HG02642 (cell line): ENCODE measurements around the gene RMRP.

Experiments
- ATAC-seq: cut with Tn5 transposase; IDR thresholded peaks from one replicate; pipeline ENCODE4 v1.9.1; 2021; ENCODE audit warnings: mild to moderate bottlenecking; ENCODE audit not compliant: unreplicated experiment, poor library complexity

RMRP gene

DNA sequence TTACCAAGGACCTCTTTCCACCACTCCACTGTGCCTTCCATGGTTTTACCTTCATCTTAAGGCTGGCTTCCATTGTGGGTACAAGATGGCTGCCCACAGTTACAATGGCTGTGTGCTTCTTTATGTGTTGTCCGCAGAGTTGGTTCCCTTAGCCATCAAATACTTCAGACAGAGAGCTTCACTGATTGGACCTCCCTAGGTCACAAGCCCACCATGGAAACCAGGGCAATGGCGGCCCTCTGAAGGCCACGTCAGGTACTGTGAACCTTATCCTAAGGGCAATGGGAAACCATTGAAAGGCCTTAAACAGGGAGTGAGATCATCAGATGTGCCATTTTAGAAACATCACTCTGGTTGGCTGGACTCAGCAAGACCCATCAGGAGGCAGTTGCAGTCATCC lies 10.1 kb upstream of the RMRP start:
- ATAC-seq = no peak

DNA sequence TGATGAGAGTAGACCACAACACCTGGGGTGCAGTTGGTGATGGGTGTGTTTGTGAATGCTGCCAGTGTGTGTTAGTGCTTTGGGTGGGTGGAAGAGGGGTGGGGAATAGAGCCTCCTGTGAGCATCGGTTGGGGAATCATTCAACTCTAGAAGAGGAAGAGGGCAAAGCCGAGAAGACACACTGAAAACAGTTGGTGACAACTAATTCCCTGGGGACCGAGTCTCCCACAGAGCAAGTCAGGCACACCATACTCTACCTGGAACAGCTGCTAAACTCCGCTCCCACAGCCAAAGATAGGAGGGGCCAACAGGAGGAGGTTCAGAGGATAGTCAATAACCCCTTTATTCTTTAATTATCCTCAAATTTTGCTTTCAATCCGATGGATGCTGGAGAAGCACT lies 8.7 kb upstream of the RMRP start:
- no peak for ATAC-seq

DNA sequence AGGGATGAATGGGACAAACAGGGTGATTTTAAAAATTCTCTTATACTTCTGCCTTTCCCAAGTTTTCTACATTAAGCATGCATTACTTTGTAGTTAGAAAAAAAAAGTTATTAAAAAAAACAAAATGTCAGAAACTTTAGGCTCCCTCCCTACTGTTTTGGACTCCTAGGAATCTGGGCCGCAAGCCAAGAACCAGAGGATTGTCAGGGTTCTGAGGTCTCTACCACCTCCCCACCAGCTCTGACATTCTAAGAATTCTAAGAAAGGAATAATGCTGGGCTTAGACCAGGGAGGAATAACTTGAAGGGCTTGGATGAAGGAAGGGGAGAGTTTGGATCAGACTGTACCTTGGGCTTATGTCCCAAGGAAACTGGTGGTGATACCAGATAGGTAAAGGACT lies 8.2 kb upstream of the RMRP start:
- no peak for ATAC-seq

DNA sequence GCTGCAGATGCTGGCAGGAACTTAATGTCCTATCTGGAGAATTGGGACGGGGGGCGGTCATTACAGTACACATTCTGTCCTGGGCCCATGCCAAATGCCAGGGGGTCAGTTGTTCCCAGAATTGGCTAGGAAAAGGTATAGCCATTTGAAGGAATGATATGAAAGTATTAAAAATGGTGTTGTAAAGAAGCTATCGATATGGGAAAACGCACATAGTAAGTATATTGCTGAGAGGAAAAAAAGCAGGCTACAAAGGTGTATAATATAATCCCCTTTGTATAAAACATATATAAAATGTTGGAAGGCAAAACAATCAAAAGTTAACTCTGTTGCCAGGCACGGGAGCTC lies 7.6 kb upstream of the RMRP start:
- no peak for ATAC-seq

DNA sequence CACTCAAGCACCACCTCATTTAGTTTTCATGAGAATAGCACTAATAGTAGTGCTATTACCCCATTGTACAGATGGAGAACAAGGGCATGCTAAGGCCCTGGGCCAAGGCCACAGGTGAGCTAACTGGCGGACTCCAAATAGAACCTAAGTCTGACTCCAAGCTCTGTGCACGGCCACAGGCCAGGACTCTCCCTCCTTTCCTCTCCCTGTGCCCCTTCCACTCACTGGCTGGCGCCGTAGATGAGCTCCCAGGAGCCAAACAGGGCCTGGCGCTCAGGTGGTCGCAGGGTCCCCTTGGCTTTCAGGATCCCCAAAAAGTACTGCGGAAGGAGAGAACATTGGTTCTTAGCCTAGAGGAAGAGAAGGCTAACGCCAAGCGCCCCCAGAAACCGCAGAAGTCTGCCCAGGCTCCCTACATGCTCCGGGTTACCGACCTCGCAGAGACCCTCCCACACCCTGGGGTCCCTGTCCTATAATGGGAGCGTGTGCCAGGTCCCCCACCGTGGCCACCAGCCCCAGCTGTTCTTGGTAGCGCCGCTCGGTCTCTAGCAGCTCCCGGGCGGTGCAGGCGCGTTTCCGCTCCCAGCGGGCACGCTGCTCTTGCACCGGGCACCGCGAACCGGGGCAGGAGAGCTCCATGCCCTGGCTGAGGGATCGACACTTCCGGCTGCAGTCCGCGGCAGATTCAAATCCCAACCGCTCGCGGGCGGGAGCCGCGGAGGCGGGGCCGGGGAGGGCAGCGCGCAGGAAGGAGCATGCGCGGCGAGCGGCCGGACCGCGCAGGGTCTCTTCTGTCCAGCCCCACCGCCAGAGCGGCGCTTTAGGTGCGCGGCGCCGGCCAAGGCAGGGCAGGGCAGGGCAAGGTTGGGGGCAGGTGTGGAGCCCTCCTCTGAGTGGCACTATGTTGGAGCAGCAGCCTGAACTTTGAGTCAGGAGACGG lies 7.0 kb upstream of the RMRP start, which contains the start of gene ARHGEF39:
Gene ARHGEF39 (minus strand): TSS at position 665 of the 940 bp plus-strand sequence. CDS start 26 bp downstream, at position 639.
- peak; percentile 81 for ATAC-seq

DNA sequence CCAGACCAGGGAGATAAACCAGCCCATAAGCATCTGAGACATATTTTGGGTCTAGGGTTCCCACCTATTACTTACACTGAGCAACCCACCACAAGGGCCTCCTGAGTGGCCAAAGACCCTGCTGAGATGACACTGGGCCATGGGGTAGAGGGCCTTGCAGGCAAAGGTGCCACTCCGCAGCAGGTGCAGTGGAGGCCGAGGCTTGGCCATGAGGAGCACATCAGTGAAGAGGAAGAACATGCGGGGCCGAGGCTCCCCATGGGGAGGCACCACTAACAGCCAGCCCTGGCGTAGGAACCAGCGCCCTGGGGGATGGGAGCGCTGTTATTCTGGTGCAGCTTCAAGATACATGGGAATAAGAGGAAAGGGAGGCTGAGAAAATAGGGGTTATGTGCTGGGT lies 4.6 kb upstream of the RMRP start:
- no peak for ATAC-seq

DNA sequence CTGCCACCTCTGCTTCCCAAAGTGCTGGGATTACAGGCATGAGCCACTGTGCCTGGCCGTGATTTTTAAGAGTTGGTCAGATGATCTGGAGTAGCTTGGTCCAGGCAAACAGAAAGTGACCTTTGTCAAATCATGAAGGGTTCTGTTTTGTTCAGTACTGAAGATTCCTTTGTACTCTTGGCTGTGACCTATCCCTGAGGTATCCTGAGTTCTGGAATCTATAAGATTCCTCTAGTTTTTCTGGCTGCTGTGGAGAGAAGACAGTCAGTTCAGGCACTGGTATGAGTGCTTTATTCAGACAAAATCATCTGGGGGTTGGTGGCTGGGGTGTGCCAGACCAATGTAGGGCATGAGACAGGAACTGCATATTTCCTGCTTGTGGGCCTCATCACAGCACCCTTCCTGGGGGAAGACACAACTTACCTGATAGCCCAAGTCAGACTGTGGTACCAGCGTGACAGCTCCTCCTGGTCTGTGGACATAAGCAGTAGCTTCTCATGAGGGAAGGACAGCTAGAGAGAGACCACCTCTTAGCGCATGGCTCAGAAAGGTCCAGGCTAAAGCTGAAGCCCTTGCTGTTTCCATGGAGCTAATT lies 4.0 kb upstream of the RMRP start:
- ATAC-seq = no peak

DNA sequence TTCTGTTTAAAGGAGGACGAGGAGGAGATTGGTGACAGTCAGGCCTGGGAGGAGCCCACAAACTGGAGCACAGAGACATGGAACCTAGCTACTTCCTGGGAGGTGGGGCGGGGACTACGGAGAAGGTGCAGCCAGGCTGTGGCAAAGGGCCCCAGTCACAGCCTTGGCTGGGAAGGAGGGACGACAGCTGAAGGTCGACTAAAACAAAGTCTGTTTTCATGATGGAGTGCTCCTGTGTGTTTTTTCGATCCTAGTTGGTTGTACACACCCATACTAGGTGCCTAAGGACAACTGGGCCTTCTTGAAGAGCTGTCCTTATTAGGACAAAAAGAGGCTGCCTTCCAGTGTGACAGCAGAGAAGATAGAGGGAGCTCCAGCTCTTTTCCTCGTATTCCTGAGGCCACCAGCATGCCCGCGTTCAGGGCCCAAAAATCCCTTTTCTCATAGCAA lies 3.2 kb upstream of the RMRP start:
- ATAC-seq = no peak

DNA sequence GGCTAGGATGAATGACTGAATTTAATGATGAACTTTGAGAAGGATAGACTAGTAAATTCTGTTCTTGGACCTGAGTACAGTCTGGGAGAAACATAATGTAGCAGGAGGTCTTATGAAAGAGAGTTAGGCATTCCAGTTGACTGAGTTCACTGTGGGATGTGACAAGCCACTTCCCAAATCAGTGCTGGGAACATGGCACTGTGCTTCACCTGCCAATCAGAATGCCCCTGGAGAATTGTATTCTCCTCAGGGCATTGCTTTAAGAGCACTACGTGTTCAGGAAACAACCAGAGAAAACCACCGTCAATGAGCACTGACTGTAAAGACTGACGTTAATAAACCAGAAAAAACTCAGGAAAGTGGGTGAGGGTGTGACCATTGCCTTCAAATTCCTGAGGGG lies 1.5 kb upstream of the RMRP start:
- ATAC-seq = no peak

DNA sequence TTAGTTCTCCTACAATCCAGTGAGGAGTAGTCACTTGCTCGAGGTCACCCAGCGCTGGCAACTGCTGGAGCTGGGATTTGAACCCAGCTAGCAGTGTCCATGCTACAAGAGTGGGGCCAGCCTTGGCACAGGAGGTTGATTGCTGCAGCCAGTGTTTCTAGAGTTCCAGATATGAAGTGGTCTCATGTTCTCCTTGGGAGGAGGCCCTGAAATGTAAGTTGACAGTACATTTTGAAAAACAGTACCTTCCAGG lies 1.1 kb upstream of the RMRP start:
- ATAC-seq = no peak

DNA sequence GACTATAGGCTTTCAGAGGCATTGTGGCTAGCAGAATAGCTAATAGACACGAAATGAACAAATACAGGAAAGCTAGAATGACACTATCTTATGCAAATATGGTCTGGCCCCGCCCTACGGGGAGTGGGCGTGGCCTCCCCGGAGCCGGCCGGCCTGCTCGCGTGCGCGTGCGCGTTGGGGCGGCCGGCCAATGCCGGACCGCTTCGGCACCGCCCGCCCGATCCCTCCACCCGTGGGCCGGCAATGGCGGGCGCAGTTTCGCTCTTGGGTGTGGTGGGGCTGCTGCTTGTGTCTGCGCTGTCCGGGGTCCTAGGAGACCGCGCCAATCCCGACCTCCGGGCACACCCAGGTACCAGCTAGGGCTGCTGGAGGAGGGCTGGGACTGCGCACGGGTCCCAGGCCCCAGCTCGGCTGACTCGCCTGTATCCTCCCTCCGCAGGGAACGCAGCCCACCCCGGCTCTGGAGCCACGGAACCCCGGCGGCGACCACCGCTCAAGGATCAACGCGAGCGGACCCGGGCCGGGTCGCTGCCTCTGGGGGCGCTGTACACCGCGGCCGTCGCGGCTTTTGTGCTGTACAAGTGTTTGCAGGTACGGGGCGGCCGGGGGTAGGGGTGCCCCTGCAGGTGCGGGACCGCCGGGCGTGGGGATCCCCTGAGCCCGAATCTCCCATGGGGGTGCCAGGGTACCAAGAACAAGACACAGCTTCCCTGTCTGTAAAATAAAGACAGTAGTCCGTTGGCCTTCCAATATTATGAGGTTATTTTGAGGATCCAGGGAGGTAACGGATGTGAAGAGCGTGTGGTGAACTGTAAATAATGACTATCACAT lies 533 bp upstream of the RMRP start, which contains the start of gene CCDC107:
Gene CCDC107 (plus strand): TSS at position 156 of the 831 bp plus-strand sequence. CDS start 88 bp downstream, at position 244.
- ATAC-seq = peak; percentile 69

DNA sequence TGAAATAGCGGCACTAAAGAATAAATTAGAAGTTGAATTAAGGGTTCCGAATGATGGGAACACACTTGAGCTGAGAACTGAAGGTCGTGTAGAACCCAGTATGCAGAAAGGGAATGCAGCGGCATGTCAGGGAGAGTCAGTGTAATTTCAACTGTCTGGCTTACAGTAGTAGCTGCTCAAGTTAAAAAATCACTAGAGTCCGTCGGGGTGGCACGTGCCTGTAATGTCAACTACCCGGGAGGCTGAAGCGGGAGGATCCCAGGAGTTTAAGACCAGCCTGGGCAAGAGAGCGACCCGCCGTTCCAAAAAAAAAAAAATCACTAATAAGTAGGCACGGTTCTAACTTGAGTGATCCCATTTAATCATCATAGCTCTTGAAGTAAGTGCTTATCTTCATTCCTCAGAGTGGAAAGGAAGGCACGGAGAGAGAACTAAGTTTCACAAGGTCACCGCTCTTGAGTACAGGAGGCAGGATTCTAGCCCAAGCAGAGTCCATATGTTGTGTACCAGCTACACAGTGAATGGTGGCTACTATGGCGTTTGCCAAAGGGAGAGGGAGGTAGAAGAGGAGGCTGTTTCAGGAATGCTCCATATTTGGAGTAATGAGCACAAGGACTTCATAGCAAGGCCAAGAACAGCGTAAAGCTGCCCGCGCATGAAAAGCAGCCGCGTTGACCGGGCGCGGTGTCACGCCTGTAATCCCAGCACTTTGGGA lies 831 bp downstream of the RMRP start:
- ATAC-seq = no peak

DNA sequence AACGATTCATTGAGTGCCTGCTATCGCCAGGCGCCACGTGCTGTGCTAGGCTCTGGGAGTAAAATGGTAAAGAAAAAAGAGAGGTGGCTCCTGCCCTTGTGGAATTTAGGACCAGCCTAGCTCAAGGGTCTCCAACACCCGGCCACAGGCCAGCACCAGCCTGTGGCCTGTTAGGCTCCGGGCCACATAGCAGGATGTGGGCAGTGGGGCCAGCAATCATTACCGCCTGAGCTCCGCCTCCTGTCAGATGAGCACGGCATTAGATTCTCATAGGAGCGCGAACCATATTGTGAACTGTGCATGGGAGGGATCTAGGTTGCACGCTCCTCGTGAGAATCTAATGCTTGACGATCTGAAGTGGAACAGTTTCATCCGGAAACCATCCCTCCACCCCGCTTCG lies 1.5 kb downstream of the RMRP start:
- no peak for ATAC-seq

DNA sequence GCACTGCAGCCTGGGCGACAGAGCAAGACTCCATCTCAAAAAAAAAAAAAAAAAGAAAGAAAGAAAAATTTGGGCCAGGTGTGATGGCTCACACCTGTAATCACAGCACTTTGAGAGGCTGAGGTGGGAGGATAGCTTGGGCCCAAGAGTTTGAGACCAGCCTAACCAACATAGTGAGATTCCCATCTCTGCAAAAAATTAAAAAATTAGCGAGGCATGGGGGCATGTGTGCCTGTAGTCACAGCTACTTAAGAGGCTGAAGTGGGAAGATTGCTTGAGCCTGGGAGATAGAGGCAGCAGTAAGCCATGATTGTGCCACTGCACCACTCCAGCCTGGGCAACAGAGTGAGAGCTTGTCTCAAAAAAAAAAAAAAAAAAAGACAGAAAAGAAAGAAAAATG lies 4.2 kb downstream of the RMRP start:
- ATAC-seq = no peak

DNA sequence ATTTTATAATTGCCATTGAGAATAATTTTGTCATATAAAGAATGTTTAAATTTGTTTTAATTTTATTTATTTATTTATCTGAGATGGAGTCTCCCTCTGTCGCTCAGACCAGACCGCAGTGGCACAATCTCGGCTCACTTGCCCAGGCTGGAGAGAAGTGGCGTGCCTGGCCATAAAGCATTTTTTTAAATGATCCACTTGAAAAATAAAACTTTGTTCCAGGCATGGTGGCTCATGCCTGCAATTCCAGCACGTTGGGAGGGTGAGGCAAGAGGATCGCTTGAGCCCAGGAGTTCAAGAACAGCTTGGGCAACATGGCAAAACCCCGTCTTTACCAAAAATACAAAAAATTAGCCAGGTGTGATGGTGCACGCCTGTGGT lies 5.0 kb downstream of the RMRP start:
- ATAC-seq = no peak

DNA sequence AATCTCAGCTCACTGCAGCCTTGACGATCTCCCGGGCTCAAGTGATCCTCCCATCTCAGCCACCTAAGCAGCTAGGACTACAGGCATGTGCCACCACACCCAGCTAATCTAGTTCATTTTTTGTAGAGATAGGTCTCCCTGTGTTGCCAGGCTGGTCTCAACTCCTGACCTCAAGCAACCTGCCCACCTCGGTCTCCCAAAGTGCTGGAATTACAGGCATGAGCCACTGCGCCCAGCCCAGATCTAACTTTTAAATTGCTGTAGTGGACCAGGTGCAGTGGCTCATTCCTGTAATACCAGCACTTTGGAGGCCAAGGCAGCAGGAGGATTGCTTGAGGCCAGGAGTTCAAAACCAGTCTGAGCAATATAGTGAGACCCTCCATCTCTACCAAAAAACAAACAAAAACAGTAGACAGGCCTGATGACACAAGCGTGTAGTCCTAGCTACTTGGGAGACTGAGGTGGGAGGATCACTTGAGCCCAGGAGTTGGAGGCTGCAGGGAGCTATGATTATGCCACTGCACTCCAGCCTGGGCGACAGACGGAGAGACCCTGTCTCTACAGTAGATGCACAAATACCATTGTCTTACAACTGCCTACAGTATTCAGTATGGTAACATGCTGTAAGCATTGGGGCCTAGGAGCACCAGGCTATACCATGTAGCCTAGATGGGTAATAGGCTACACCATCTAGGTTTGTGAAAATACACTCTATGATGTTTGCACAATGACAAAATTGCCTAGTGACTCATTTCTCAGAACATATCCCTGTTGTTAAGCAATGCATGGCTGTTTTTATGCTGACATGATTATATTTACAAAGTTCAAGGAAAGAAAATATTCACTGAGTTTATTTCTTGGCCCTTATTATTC lies 5.6 kb downstream of the RMRP start:
- ATAC-seq = no peak

DNA sequence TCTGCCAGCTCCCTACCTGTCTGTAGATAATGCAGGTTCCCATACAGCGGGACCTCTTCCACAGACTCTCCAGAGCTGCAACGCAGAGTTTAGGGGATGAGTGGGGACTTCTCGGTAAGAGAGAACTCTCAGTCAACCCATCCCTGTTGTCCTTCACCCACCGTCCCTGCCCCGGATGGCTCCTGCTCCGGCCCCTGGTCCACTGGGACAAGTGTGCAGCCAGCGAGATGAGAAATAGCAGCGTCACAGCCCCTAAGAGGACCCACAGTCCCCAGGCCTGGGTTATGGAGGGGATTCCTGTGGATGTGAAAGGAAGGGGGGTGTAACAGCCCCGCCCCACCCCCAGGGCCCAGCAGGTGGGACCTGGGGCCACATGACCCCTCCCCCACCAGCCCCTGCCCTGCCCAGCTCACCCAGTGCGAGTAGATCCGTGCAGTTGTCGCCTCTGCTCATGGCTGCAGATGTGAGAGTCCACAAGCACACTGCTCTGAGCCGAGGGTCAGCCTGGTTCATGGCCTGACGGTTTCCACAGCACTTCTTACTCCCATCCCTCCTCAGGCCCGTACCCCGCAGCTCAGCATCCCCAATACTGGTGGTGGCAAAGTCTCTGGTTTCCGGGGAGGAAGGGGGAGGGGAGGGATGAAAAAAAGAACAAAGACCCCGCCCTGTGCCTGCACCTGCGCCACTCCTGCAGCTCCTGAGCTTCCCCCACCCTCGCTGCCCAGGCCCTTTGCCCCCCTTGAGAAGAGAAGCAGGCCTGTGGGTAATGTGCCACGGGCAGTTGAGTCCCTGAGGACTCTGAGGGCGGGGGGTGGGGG lies 7.3 kb downstream of the RMRP start, which contains the start of gene SIT1:
Gene SIT1 (minus strand): TSS at position 591 of the 818 bp plus-strand sequence. CDS start 78 bp downstream, at position 513.
- no peak for ATAC-seq
